ENCODE data around the gene USP17L28. TPM values are rescaled to one million over a fixed set of nuclear protein-coding genes. Genes with fewer than 3 reads are reported as not detected.

USP17L28 gene, protein sequence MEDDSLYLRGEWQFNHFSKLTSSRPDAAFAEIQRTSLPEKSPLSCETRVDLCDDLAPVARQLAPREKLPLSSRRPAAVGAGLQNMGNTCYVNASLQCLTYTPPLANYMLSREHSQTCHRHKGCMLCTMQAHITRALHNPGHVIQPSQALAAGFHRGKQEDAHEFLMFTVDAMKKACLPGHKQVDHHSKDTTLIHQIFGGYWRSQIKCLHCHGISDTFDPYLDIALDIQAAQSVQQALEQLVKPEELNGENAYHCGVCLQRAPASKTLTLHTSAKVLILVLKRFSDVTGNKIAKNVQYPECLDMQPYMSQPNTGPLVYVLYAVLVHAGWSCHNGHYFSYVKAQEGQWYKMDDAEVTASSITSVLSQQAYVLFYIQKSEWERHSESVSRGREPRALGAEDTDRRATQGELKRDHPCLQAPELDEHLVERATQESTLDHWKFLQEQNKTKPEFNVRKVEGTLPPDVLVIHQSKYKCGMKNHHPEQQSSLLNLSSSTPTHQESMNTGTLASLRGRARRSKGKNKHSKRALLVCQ
- not detected for total RNA-seq

DNA sequence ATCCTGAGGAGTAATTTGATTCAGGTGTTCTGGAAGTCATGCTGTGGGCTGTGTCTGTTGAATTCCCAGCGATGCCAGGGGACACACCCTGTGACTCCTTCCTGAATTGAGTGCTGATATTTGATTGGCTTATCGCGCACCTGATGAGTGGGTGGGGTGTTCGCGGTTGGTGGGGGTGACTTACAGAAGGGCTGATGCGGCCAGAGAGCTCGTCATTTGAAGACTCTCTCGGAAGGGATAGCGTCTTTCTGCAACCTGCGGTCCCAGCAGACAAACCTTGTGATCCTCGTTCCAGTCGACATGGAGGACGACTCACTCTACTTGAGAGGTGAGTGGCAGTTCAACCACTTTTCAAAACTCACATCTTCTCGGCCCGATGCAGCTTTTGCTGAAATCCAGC is at the start of gene USP17L28:
TSS of gene USP17L28 (plus strand) at position 301 of the 400 bp plus-strand sequence. CDS start at position 301, 0 bp downstream.

DNA sequence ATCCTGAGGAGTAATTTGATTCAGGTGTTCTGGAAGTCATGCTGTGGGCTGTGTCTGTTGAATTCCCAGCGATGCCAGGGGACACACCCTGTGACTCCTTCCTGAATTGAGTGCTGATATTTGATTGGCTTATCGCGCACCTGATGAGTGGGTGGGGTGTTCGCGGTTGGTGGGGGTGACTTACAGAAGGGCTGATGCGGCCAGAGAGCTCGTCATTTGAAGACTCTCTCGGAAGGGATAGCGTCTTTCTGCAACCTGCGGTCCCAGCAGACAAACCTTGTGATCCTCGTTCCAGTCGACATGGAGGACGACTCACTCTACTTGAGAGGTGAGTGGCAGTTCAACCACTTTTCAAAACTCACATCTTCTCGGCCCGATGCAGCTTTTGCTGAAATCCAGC is 23.8 kb upstream of the USP17L28 start, which contains the start of gene USP17L24:
TSS of gene USP17L24 (plus strand) at position 301 of the 400 bp plus-strand sequence. CDS start at position 301, 0 bp downstream.

DNA sequence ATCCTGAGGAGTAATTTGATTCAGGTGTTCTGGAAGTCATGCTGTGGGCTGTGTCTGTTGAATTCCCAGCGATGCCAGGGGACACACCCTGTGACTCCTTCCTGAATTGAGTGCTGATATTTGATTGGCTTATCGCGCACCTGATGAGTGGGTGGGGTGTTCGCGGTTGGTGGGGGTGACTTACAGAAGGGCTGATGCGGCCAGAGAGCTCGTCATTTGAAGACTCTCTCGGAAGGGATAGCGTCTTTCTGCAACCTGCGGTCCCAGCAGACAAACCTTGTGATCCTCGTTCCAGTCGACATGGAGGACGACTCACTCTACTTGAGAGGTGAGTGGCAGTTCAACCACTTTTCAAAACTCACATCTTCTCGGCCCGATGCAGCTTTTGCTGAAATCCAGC is 19.1 kb upstream of the USP17L28 start, which contains the start of gene USP17L25:
TSS of gene USP17L25 (plus strand) at position 301 of the 400 bp plus-strand sequence. CDS start at position 301, 0 bp downstream.

GRCh38 chr4:9334358-9334757 is 14.3 kb upstream of the USP17L28 start, which contains the start of gene USP17L26:
TSS of gene USP17L26 (plus strand) at chr4:9334658. CDS start at chr4:9334658, 0 bp downstream.

DNA sequence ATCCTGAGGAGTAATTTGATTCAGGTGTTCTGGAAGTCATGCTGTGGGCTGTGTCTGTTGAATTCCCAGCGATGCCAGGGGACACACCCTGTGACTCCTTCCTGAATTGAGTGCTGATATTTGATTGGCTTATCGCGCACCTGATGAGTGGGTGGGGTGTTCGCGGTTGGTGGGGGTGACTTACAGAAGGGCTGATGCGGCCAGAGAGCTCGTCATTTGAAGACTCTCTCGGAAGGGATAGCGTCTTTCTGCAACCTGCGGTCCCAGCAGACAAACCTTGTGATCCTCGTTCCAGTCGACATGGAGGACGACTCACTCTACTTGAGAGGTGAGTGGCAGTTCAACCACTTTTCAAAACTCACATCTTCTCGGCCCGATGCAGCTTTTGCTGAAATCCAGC is 9.6 kb upstream of the USP17L28 start, which contains the start of gene USP17L5:
TSS of gene USP17L5 (plus strand) at position 301 of the 400 bp plus-strand sequence. CDS start at position 301, 0 bp downstream.

DNA sequence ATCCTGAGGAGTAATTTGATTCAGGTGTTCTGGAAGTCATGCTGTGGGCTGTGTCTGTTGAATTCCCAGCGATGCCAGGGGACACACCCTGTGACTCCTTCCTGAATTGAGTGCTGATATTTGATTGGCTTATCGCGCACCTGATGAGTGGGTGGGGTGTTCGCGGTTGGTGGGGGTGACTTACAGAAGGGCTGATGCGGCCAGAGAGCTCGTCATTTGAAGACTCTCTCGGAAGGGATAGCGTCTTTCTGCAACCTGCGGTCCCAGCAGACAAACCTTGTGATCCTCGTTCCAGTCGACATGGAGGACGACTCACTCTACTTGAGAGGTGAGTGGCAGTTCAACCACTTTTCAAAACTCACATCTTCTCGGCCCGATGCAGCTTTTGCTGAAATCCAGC is 4.8 kb upstream of the USP17L28 start, which contains the start of gene USP17L27:
TSS of gene USP17L27 (plus strand) at position 301 of the 400 bp plus-strand sequence. CDS start at position 301, 0 bp downstream.

GRCh38 chr4:9353338-9353737 is 4.6 kb downstream of the USP17L28 start, which contains the start of gene USP17L29:
TSS of gene USP17L29 (plus strand) at chr4:9353638. CDS start at chr4:9353638, 0 bp downstream.

DNA sequence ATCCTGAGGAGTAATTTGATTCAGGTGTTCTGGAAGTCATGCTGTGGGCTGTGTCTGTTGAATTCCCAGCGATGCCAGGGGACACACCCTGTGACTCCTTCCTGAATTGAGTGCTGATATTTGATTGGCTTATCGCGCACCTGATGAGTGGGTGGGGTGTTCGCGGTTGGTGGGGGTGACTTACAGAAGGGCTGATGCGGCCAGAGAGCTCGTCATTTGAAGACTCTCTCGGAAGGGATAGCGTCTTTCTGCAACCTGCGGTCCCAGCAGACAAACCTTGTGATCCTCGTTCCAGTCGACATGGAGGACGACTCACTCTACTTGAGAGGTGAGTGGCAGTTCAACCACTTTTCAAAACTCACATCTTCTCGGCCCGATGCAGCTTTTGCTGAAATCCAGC is 14.1 kb downstream of the USP17L28 start, which contains the start of gene USP17L30:
TSS of gene USP17L30 (plus strand) at position 301 of the 400 bp plus-strand sequence. CDS start at position 301, 0 bp downstream.

Other genes with a start within 250 kb of the USP17L28 start
- not detected for gene FAM90A26, start 178.5 kb upstream of the USP17L28 start, total RNA-seq
- not detected for gene USP17L10, start 138.2 kb upstream of the USP17L28 start, total RNA-seq
- not detected for gene USP17L11, start 133.5 kb upstream of the USP17L28 start, total RNA-seq
- not detected for gene USP17L12, start 128.7 kb upstream of the USP17L28 start, total RNA-seq
- gene USP17L13, start 124.0 kb upstream of the USP17L28 start, total RNA-seq = not detected
- not detected for gene USP17L15, start 114.5 kb upstream of the USP17L28 start, total RNA-seq
- gene USP17L17, start 105.0 kb upstream of the USP17L28 start, total RNA-seq = not detected
- gene USP17L18, start 100.3 kb upstream of the USP17L28 start, total RNA-seq = not detected
- not detected for gene USP17L19, start 95.5 kb upstream of the USP17L28 start, total RNA-seq
- not detected for gene USP17L20, start 90.8 kb upstream of the USP17L28 start, total RNA-seq
- gene USP17L21, start 86.0 kb upstream of the USP17L28 start, total RNA-seq = not detected
- gene USP17L22, start 81.3 kb upstream of the USP17L28 start, total RNA-seq = not detected
- gene USP17L24, start 23.7 kb upstream of the USP17L28 start, total RNA-seq = not detected
- gene USP17L25, start 19.0 kb upstream of the USP17L28 start, total RNA-seq = not detected
- gene USP17L26, start 14.2 kb upstream of the USP17L28 start, total RNA-seq = not detected
- not detected for gene USP17L5, start 9.5 kb upstream of the USP17L28 start, total RNA-seq
- not detected for gene USP17L27, start 4.7 kb upstream of the USP17L28 start, total RNA-seq
- gene USP17L29, start 4.7 kb downstream of the USP17L28 start, total RNA-seq = not detected
- not detected for gene USP17L30, start 14.2 kb downstream of the USP17L28 start, total RNA-seq
- gene DEFB131A, start 95.5 kb downstream of the USP17L28 start, total RNA-seq = not detected

Measured in activated naive CD4-positive, alpha-beta T cell treated with anti-CD3 and anti-CD28 coated beads, Interleukin-2, amount 10 ng/mL, durations not matched to agents 5 hours and 36 hours (primary cell).